ENCODE measurements around the gene PDZD2. TPM values are rescaled to one million over a fixed set of nuclear protein-coding genes. Genes with fewer than 3 reads are reported as not detected.

The PDZD2 gene
- total and polyA plus RNA-seq, 8 donors: 16.2 to 49.8 (median 20.4) TPM

- intact Hi-C loops (cut with DNase I): no loop called here
- no peaks in the 10 kb centered on the region for H3K9me3 ChIP-seq
- ATAC-seq: no peak
- no peak overlapping the region for H3K27ac ChIP-seq
- H3K36me3 ChIP-seq: no peaks in the 10 kb centered on the region
- no peak for TF ChIP-seq CTCF (IDR thresholded peaks at IDR 0.05)
- no peaks in the 10 kb centered on the region for H3K4me1 ChIP-seq
- DNase-seq: no peak
- no peak overlapping the region for H3K4me3 ChIP-seq
- no peaks in the 10 kb centered on the region for H3K27me3 ChIP-seq
Measured at GRCh38 chr5:31698673-31699072, 59.7 kb downstream of the PDZD2 start.

GRCh38 chr5:31701642-31702299 lies 62.8 kb downstream of the PDZD2 start:
- intact Hi-C loops (cut with DNase I): no loop called here
- H3K27me3 ChIP-seq: no peaks in the 10 kb centered on the region
- H3K4me3 ChIP-seq: no peak overlapping the region
- no peaks in the 10 kb centered on the region for H3K36me3 ChIP-seq
- no peak overlapping the region for H3K27ac ChIP-seq
- DNase-seq: no peak
- H3K9me3 ChIP-seq: no peaks in the 10 kb centered on the region
- no peak for TF ChIP-seq CTCF (IDR thresholded peaks at IDR 0.05)
- no peaks in the 10 kb centered on the region for H3K4me1 ChIP-seq
- ATAC-seq: no peak

- intact Hi-C loops (cut with DNase I): no loop called here
- no peaks in the 10 kb centered on the region for H3K27me3 ChIP-seq
- TF ChIP-seq CTCF (IDR thresholded peaks at IDR 0.05): no peak
- H3K9me3 ChIP-seq: no peaks in the 10 kb centered on the region
- no peaks in the 10 kb centered on the region for H3K4me1 ChIP-seq
- peak; percentile 40 for ATAC-seq
- H3K27ac ChIP-seq: no peak overlapping the region
- no peak overlapping the region for H3K4me3 ChIP-seq
- DNase-seq: peak in 1 of 4 donors; percentile 14
- no peaks in the 10 kb centered on the region for H3K36me3 ChIP-seq
Measured at GRCh38 chr5:31702712-31703111, 63.8 kb downstream of the PDZD2 start.

GRCh38 chr5:31703757-31704156 lies 64.8 kb downstream of the PDZD2 start:
- ATAC-seq (no peak), DNase-seq (no peak)
- Histone ChIP-seq H3K27ac (no peak overlapping the region), H3K36me3 (no peaks in the 10 kb centered on the region), H3K27me3 (no peaks in the 10 kb centered on the region), H3K4me3 (no peak overlapping the region), H3K9me3 (no peaks in the 10 kb centered on the region), H3K4me1 (no peaks in the 10 kb centered on the region)
- intact Hi-C loops (cut with DNase I): no loop called here
- no peak for TF ChIP-seq CTCF (IDR thresholded peaks at IDR 0.05)

GRCh38 chr5:31706186-31706585 lies 67.3 kb downstream of the PDZD2 start:
- Histone ChIP-seq H3K4me1 (no peaks in the 10 kb centered on the region), H3K9me3 (no peaks in the 10 kb centered on the region), H3K36me3 (no peaks in the 10 kb centered on the region), H3K27ac (no peak overlapping the region), H3K27me3 (no peaks in the 10 kb centered on the region), H3K4me3 (no peak overlapping the region)
- intact Hi-C loops (cut with DNase I): no loop called here
- DNase-seq: no peak
- no peak for TF ChIP-seq CTCF (IDR thresholded peaks at IDR 0.05)
- no peak for ATAC-seq

Data from left lung (tissue), 10 donors.